Heart left ventricle (tissue), 16 donors: Measurements from ENCODE around the gene AUH. TPM values are rescaled to one million over a fixed set of nuclear protein-coding genes. Genes with fewer than 3 reads are reported as not detected.

Experiments used
- ATAC-seq, 4 donors: fragments of 200-7000 bp; cut with Tn5 transposase; one replicate each; pipeline ENCODE4 v1.9.1; 2020 to 2022; ENCODE audit warnings: moderate library complexity in 4 of 4, mild to moderate bottlenecking in 3 of 4, moderate number of reproducible peaks in 1 of 4
- DNase-seq, 5 donors: peaks; one replicate each; pipeline ENCODE4 v3.0.0-alpha.2; 2020
- H3K27ac ChIP-seq, 12 donors: fragments of 200-600 bp; sonication (generic) in 4 of 12; one replicate each; pipeline versions ENCODE4 v1.5.0 to v1.8.0; 2016 to 2022; ENCODE audit warnings: mild to moderate bottlenecking in 2 of 12
- H3K27me3 ChIP-seq, 9 donors: fragments of 200-600 bp; sonication (generic) in 2 of 9; one replicate each; pipeline versions ENCODE4 v1.5.1 to v1.8.0; 2016 to 2022; ENCODE audit warnings: mild to moderate bottlenecking in 3 of 9
- H3K36me3 ChIP-seq, 9 donors: fragments of 200-600 bp; sonication (generic) in 2 of 9; one replicate each; pipeline versions ENCODE4 v1.5.0 to v1.8.0; 2018 to 2022; ENCODE audit warnings: mild to moderate bottlenecking in 2 of 9
- H3K4me1 ChIP-seq, 12 donors: fragments of 200-600 bp; sonication (generic) in 4 of 12; one replicate each; pipeline versions ENCODE4 v1.5.0 to v1.8.0; 2016 to 2022; ENCODE audit warnings: mild to moderate bottlenecking in 3 of 12
- H3K4me3 ChIP-seq, 12 donors: fragments of 200-600 bp; sonication (generic) in 4 of 12; one replicate each; pipeline versions ENCODE4 v1.5.0 to v1.8.0; 2017 to 2022; ENCODE audit warnings: mild to moderate bottlenecking in 9 of 12, moderate library complexity in 4 of 12
- H3K9me3 ChIP-seq, 12 donors: fragments of 200-600 bp; sonication (generic) in 4 of 12; one replicate each; pipeline versions ENCODE4 v1.5.0 to v1.8.0; 2016 to 2022; ENCODE audit warnings: mild to moderate bottlenecking in 1 of 12
- CTCF ChIP-seq, 12 donors: fragments of 200-600 bp; sonication (generic) in 4 of 12; IDR thresholded peaks; one replicate each; pipeline versions ENCODE4 v1.5.0 to v1.8.0; 2018 to 2022; ENCODE audit warnings: antibody characterized with exemption in 12 of 12, mild to moderate bottlenecking in 5 of 12
- POLR2A ChIP-seq, 2 donors: fragments of 450-650 bp; IDR thresholded peaks; one replicate each; pipeline ENCODE4 v1.6.1; 2017; ENCODE audit warnings: antibody characterized with exemption in 2 of 2, mild to moderate bottlenecking in 2 of 2, moderate library complexity in 2 of 2
- WGBS, 4 donors: extraction: QIAGEN DNeasy Blood & Tissue Kit in 2 of 4; methylation state at CpG; one replicate each; pipeline versions ENCODE4 v1.1.5 to v1.1.7; 2013 to 2018; 5-methylcytosine and 5-hydroxymethylcytosine counted together
- intact Hi-C, 10 donors: fragments of 100-400 bp; cut with DNase I; formaldehyde crosslinking; loops; one replicate each; pipeline versions ENCODE4 v1.11.1 to v1.14.2; 2022
- polyA plus RNA-seq, 2 donors: library from polyadenylated mRNA; stranded (reverse); fragments of 200-250 nt; gene quantifications; one replicate each; pipeline ENCODE4 v1.2.3, GENCODE V29; 2013
- total RNA-seq, 9 donors: library from RNA; depleted of rRNA in 2 of 9; stranded (reverse); fragments of >200 nt in 2 of 9; fragmentation: NEBNext Ultra II Directional in 3 of 9; extraction: Animal tissue kit (Norgen Biotek cat#: 25700) in 3 of 9; gene quantifications; one replicate each; pipeline versions ENCODE4 v1.1.0 to v1.2.4, GENCODE V29; 2016 to 2023
- donor health status: ischemic (EF 13 %, LVEDD 7.1; RV severe dilation, severe dysfunction).
- donor health status: healthy with polysubstance abuse.
- donor health status: DM: no; HTN: yes; CAD: no.
- donor health status: DM: no; HTN: no; CAD: no.
- donor health status: ischemic (EF 25% LVEDD 6.9; RV normal size, moderate dysfunction).
- donor health status: ischemic (EF 25% LVEDD 5.7; RV mildly dilated, moderate dysfunction).
- donor health status: healthy.
- donor health status: DM: yes; HTN: yes; CAD: no.
- donor health status: ischemic (EF 35%, LVEDD 5.7; RV mildly dilated, moderate dysfunction).
- donor health status: nonischemic (EF 11% LVEDD 7.7; RV severe dilation, severe dysfunction).
- donor health status: DM: yes; HTN: yes; CAD: no.
- donor health status: PGD.
- donor health status: ischemic (EF 29% LVEDD 5.4; RV normal size, mild dysfunction).
- donor health status: nonischemic (EF 23%, LVEDD 6.1; RV moderate dilation, normal function).

The AUH gene
- total and polyA plus RNA-seq, 11 donors, result 19.0 to 54.7 (median 39.7) TPM

GRCh38 chr9:91174772-91175171 is 186.9 kb downstream of the AUH start:
- Histone ChIP-seq H3K36me3 (no peaks in the 10 kb centered on the region), H3K4me1 (peaks cover 0 to 33% (median 0%) of the 10 kb centered on the region in 12 donors), H3K27ac (peak overlapping the region in 1 of 12 donors; percentile 50), H3K9me3 (peaks cover 0 to 26% (median 10%) of the 10 kb centered on the region in 12 donors), H3K4me3 (no peak overlapping the region), H3K27me3 (no peaks in the 10 kb centered on the region)
- WGBS, 4 donors, result 60 to 67% (median 64%) methylated on average over 6 of the region's 6 CpGs
- intact Hi-C loops, result no loop called here
- DNase-seq (no peak), ATAC-seq (no peak)
- no peak for TF ChIP-seq POLR2A (IDR thresholded peaks at IDR 0.05)
- TF ChIP-seq CTCF (IDR thresholded peaks at IDR 0.05), result no peak

DNA sequence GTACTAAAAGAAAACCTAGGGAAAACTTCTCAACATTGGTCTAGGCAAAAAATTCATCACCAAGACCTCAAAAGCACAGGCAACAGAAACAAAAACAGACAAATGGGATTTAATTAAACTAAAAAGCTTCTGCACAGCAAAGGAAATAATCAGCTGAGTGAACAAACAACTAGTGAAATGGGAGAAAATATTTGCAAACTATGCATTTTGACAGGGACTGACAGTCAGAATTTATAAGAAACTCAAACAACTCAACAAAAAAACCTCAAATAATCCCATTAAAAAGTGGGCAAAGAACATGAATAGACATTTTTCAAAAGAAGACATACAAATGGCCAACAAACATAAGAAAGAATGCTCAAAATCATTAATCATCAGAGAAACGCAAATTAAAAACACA is 189.4 kb downstream of the AUH start:
- DNase-seq (no peak), ATAC-seq (no peak)
- intact Hi-C loops, result no loop called here
- whole genome bisulfite sequencing, 4 donors, result 90 to 96% (median 92%) methylated on average over 1 of the region's 1 CpG
- no peak for TF ChIP-seq POLR2A (IDR thresholded peaks at IDR 0.05)
- TF ChIP-seq CTCF (IDR thresholded peaks at IDR 0.05), result no peak
- no peaks in the 10 kb centered on the region for H3K27me3 ChIP-seq
- no peak overlapping the region for H3K4me3 ChIP-seq
- peaks cover 0 to 27% (median 10%) of the 10 kb centered on the region in 12 donors for H3K9me3 ChIP-seq
- H3K27ac ChIP-seq, result no peak overlapping the region
- H3K36me3 ChIP-seq, result no peaks in the 10 kb centered on the region
- H3K4me1 ChIP-seq, result peaks cover 0 to 20% (median 0%) of the 10 kb centered on the region in 12 donors

- DNase-seq, result no peak
- H3K4me1 ChIP-seq, result peaks cover 0 to 17% (median 0%) of the 10 kb centered on the region in 12 donors
- ATAC-seq, result no peak
- intact Hi-C loops, result no loop called here
- peaks cover 0 to 27% (median 10%) of the 10 kb centered on the region in 12 donors for H3K9me3 ChIP-seq
- H3K27me3 ChIP-seq, result no peaks in the 10 kb centered on the region
- H3K36me3 ChIP-seq, result no peaks in the 10 kb centered on the region
- no peak overlapping the region for H3K4me3 ChIP-seq
- TF ChIP-seq POLR2A (IDR thresholded peaks at IDR 0.05), result no peak
- TF ChIP-seq CTCF (IDR thresholded peaks at IDR 0.05), result no peak
- no peak overlapping the region for H3K27ac ChIP-seq
Measured at GRCh38 chr9:91170951-91171350, 190.8 kb downstream of the AUH start.

DNA sequence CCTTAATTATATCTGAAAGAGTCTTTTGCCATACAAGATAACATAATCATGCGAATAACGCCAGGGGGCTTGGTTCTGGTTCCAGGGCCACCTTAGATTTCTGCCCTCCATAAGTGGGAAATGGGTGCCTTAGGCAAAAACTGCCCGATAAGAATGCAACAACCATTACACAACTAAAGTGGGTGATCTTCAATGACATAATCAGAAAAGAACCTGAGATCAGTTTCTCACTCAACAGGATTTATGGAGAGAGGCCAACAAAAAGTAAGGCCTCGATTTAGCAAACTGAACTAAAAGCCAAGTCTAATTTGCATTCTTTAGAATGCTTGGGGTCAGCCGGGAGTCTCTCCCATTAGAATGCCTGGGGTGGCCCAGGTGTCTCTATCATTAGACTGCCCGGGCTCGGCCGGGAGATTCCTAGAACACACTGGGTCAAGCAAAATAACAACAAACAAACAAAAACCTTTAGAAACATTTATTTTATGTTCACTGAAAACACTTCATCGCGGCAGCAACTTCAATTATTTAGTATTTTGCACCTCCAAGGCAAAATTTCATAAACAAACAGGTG is 194.8 kb downstream of the AUH start:
- DNase-seq (no peak), ATAC-seq (no peak)
- Histone ChIP-seq H3K9me3 (peaks cover 0 to 22% (median 10%) of the 10 kb centered on the region in 12 donors), H3K36me3 (no peaks in the 10 kb centered on the region), H3K4me1 (peaks cover 0 to 38% (median 6%) of the 10 kb centered on the region in 12 donors), H3K27me3 (no peaks in the 10 kb centered on the region), H3K27ac (no peak overlapping the region), H3K4me3 (no peak overlapping the region)
- WGBS, 4 donors, result 59 to 65% (median 60%) methylated on average over 10 of the region's 10 CpGs
- intact Hi-C loops, result no loop called here
- no peak for TF ChIP-seq CTCF (IDR thresholded peaks at IDR 0.05)
- no peak for TF ChIP-seq POLR2A (IDR thresholded peaks at IDR 0.05)
